BE2C (cell line): ENCODE results near the gene FHAD1.
"Not testable (repeated sequence)": the region's sequence is repeated elsewhere in the genome, so short reads cannot be mapped to it uniquely, and the experiment has no call there.

Experiments used
- DNase-seq: peaks from one replicate; pipeline ENCODE4 v3.0.0-alpha.2; 2020
- H3K27me3 ChIP-seq: fragments of 250-450 bp; sonication (Bioruptor Pico); 2 replicates; pipeline ENCODE4 v1.5.1; 2020; ENCODE audit warnings: mild to moderate bottlenecking
- H3K36me3 ChIP-seq: fragments of 250-450 bp; sonication (Bioruptor Pico); 2 replicates; pipeline ENCODE4 v1.5.1; 2020; ENCODE audit warnings: mild to moderate bottlenecking
- H3K4me1 ChIP-seq: fragments of 250-450 bp; sonication (Bioruptor Pico); 2 replicates; pipeline ENCODE4 v1.5.1; 2020
- H3K4me3 ChIP-seq: 2 replicates; pipeline ENCODE4 v1.5.1; 2011; ENCODE audit warnings: low read depth, low read length
- H3K9me3 ChIP-seq: fragments of 250-450 bp; sonication (Bioruptor Pico); 2 replicates; pipeline ENCODE4 v1.5.1; 2020
- TF ChIP-seq, protein P1 (sequence below): IDR thresholded peaks from 2 replicates; pipeline ENCODE4 v1.5.1; 2012; ENCODE audit warnings: mild to moderate bottlenecking, low read depth, low read length

Gene FHAD1

DNA sequence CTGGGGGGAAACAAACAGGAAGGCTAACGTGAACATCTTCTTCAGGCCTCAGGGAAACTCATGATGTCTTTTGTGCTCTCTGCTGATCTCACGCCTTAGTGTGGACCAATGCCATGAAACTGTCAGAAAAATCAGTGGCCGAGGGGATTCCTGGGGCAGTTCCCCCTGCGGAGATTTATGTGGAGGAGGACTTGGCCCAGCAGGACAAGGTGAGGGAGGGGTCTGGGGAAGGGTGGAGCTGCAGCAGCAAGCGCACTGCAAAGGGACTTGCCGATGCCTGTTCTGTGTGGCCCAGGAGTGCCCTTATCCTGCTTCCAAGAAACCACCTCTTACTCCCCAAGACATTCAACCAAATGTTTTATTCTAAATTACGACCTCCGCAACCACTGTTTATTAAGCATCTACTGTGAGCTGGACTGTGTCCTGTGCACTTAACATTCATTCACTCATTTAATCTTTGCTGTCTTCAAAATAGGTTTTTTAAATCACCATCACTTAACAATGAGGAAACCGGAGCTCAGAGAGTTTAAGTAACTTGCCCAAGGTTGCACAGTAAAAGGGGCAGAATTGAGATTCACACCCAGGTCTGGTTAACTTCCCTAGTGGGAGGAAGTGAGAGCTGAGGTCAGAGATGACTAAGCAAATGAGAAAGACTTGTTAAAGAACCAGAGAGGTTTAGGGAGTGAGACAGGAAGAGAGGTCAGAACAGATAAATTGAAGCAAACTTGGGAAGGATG, 49.7 kb downstream of the FHAD1 start:
- Histone ChIP-seq H3K27me3 (no peaks in the 10 kb centered on the region), H3K9me3 (no peaks in the 10 kb centered on the region), H3K4me3 (no peak overlapping the region), H3K4me1 (no peaks in the 10 kb centered on the region), H3K36me3 (no peaks in the 10 kb centered on the region)
- TF ChIP-seq, protein P1, sequence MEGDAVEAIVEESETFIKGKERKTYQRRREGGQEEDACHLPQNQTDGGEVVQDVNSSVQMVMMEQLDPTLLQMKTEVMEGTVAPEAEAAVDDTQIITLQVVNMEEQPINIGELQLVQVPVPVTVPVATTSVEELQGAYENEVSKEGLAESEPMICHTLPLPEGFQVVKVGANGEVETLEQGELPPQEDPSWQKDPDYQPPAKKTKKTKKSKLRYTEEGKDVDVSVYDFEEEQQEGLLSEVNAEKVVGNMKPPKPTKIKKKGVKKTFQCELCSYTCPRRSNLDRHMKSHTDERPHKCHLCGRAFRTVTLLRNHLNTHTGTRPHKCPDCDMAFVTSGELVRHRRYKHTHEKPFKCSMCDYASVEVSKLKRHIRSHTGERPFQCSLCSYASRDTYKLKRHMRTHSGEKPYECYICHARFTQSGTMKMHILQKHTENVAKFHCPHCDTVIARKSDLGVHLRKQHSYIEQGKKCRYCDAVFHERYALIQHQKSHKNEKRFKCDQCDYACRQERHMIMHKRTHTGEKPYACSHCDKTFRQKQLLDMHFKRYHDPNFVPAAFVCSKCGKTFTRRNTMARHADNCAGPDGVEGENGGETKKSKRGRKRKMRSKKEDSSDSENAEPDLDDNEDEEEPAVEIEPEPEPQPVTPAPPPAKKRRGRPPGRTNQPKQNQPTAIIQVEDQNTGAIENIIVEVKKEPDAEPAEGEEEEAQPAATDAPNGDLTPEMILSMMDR = no peak
- DNase-seq = no peak

DNA sequence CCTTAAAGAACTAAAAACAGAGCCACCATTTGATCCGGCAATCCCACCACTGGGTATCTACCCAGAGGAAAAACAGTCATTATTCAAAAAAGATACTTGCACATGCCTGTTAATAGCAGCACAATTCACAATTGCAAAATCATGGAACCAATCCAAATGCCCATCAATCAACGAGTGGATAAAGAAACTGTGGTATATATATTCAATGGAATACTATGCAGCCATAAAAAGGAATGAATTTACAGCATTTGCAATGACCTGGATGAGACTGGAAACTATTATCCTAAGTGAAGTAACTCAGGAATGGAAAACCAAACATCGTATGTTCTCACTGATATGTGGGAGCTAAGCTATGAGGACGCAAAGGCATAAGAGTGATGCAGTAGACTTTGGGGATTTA, 51.0 kb downstream of the FHAD1 start:
- H3K4me3 ChIP-seq, H3K4me1 ChIP-seq, H3K36me3 ChIP-seq, DNase-seq, H3K27me3 ChIP-seq, H3K9me3 ChIP-seq: not testable (repeated sequence)

DNA sequence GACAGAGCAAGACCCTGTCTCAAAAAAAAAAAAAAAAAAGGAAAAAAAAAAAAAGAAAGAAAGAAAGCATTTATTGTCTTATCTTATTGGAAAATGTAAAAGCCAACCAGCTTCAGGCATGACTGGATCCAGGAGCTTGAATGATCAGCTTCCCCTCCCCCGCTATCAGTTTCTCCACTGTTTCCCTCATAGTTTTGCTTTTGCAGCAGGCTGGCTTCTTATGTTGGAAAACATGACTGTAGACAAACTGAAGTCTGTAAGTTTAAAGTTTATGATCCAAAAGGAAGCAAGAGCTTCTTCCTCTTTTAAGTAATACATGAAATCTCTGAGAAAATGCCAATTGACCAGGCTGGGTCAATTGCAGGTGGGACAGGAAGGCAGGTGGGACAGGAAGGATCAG, 52.2 kb downstream of the FHAD1 start:
- H3K9me3 ChIP-seq = no peaks in the 10 kb centered on the region
- TF ChIP-seq, protein P1 = no peak
- H3K36me3 ChIP-seq = no peaks in the 10 kb centered on the region
- no peak for DNase-seq
- no peaks in the 10 kb centered on the region for H3K4me1 ChIP-seq
- H3K4me3 ChIP-seq = no peak overlapping the region
- no peaks in the 10 kb centered on the region for H3K27me3 ChIP-seq

DNA sequence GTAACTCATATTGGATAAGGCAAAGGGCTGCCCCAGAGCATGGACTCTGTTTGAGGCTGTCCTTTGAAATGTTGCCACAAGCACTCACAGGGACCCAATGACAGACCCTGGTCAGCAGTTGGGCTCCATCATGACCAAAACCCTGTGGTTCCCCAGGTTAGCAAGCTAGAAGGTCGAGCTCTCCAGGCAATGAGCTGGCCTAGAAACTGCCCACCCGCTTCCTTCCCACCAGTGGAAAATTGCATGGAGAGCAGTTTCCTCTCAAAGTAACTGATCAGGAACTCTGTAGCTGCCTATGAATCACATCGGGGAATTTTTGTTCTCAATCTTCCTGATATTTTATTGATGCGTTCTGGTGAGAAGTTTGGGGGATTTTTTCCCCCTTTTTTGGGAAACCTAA, 52.8 kb downstream of the FHAD1 start:
- H3K36me3 ChIP-seq = no peaks in the 10 kb centered on the region
- no peak overlapping the region for H3K4me3 ChIP-seq
- no peaks in the 10 kb centered on the region for H3K9me3 ChIP-seq
- no peak for DNase-seq
- H3K27me3 ChIP-seq = no peaks in the 10 kb centered on the region
- H3K4me1 ChIP-seq = no peaks in the 10 kb centered on the region
- TF ChIP-seq, protein P1 = no peak

DNA sequence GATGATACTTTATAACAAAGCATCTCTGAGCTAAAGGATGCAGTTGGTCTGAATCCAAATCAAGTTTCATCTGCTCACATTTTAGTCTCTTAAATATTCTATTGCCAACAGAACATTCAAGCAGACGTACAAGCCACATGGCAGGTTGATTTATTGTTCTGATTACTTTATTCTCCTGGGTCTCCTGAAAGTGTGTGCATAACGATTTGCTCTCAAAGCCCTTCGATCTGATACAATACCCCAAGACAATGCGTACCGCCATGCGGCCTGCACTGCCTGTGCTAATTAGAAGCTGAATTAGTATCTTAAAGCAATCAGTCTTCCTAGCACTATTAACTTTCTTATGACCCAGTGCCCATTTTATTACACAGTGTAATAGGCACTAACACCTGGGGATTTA, 56.9 kb downstream of the FHAD1 start:
- Histone ChIP-seq H3K9me3 (no peaks in the 10 kb centered on the region), H3K4me3 (no peak overlapping the region), H3K27me3 (no peaks in the 10 kb centered on the region), H3K4me1 (no peaks in the 10 kb centered on the region), H3K36me3 (no peaks in the 10 kb centered on the region)
- DNase-seq = no peak
- TF ChIP-seq, protein P1 = no peak

DNA sequence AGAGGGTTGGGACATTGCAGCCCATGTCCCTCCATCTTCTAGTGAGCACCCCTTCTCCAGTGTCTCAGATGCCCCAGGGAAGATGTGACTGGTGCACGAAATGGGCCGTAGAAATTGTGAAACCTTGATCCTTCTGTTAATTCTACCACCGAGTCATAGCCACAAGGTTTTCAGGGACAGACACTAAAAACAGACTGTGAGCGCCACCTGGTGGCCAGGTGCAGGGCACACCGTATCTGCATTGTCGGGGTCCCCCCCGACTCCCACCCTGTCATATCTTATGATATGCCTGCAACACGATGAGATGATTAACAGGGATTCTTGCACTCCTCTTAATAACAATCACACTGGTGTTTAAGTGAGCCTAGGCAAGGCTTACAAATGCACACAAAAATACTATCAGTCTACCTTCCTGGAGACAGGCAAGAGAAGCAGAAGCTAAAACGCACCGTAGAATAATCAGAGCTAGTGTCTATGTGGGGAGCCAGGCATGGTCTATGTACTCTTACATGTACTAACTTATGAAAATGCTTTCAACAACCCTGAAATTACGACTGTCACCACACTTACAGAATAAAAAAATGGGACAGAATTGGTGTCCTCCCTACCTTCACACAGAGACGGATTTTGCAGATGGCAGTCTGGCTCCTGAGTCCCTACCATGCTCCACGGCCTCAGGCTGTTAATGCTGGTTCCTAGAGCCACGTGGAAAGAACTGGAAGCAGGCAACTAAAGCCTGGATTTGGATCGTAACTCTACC, 57.9 kb downstream of the FHAD1 start:
- DNase-seq = peak; percentile 62
- no peaks in the 10 kb centered on the region for H3K4me1 ChIP-seq
- no peaks in the 10 kb centered on the region for H3K36me3 ChIP-seq
- H3K27me3 ChIP-seq = no peaks in the 10 kb centered on the region
- TF ChIP-seq, protein P1 = peak; percentile 74
- H3K9me3 ChIP-seq = no peaks in the 10 kb centered on the region
- peak overlapping the region; percentile 34 for H3K4me3 ChIP-seq
